ENCODE measurements around the gene RCE1. TPM values are rescaled to one million over a fixed set of nuclear protein-coding genes. Genes with fewer than 3 reads are reported as not detected.

RCE1 gene
- total and polyA plus RNA-seq, 7 donors: 3.1 to 13.2 (median 4.7) TPM

DNA sequence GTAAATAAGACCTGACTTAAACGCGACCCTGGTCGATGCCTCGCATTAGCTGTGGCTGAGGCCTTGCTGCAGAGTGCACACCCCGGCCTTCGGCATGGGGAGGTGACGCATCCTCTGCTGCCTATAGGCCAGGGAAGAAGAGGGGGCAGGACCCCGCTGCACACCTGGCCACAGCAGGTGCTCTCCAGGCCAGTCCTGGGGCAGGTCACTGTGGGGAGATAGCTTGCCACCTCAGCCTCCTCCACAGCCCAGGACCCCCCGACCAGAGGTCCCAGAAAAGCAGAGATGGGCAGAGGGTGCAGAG is 26.3 kb downstream of the RCE1 start:
- WGBS, 3 donors: 92 to 95% (median 94%) methylated on average over 9 of the region's 9 CpGs
- H3K27ac ChIP-seq: no peak overlapping the region
- DNase-seq: no peak
- no peak for TF ChIP-seq CTCF (IDR thresholded peaks at IDR 0.05)
- H3K4me3 ChIP-seq: no peak overlapping the region
- peaks cover 0 to 28% of the 10 kb centered on the region in 2 donors for H3K36me3 ChIP-seq (ENCODE audit: insufficient read depth in 1 of 2, low read depth in 1 of 2)
- no peaks in the 10 kb centered on the region for H3K4me1 ChIP-seq
- intact Hi-C loops (cut with DNase I): no loop called here
- H3K27me3 ChIP-seq (ENCODE audit: insufficient read depth in 3 of 3, low read length in 2 of 3): no peaks in the 10 kb centered on the region
- ATAC-seq: no peak
- H3K9me3 ChIP-seq: no peaks in the 10 kb centered on the region

DNA sequence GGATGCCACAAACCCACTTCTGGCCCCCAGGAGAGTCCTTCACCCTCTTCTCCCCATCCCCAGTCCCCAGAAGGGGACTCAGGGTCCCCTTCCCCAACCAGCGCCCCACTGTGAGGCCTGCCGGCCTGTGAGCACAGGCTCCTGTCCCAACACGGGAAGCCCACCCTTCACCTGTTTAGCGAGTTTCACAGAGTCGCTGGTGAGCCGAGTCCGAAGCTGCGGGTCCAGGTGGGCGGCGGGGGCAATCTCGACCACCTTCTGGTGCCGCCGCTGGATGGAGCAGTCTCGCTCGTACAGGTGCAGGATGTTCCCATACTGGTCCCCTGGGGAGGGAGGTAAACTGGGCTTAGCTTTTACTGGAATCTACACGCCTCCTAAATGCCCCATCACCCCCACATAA is 26.9 kb downstream of the RCE1 start:
- H3K4me1 ChIP-seq: no peaks in the 10 kb centered on the region
- no peak overlapping the region for H3K27ac ChIP-seq
- DNase-seq (no peak), ATAC-seq (no peak)
- no peak for TF ChIP-seq CTCF (IDR thresholded peaks at IDR 0.05)
- no peaks in the 10 kb centered on the region for H3K9me3 ChIP-seq
- H3K36me3 ChIP-seq (ENCODE audit: insufficient read depth in 1 of 2, low read depth in 1 of 2): peaks cover 0 to 28% of the 10 kb centered on the region in 2 donors
- no peak overlapping the region for H3K4me3 ChIP-seq
- 97% methylated on average over 16 of the region's 16 CpGs for whole genome bisulfite sequencing, 3 donors
- H3K27me3 ChIP-seq (ENCODE audit: insufficient read depth in 3 of 3, low read length in 2 of 3): no peaks in the 10 kb centered on the region
- intact Hi-C loops (cut with DNase I): no loop called here

DNA sequence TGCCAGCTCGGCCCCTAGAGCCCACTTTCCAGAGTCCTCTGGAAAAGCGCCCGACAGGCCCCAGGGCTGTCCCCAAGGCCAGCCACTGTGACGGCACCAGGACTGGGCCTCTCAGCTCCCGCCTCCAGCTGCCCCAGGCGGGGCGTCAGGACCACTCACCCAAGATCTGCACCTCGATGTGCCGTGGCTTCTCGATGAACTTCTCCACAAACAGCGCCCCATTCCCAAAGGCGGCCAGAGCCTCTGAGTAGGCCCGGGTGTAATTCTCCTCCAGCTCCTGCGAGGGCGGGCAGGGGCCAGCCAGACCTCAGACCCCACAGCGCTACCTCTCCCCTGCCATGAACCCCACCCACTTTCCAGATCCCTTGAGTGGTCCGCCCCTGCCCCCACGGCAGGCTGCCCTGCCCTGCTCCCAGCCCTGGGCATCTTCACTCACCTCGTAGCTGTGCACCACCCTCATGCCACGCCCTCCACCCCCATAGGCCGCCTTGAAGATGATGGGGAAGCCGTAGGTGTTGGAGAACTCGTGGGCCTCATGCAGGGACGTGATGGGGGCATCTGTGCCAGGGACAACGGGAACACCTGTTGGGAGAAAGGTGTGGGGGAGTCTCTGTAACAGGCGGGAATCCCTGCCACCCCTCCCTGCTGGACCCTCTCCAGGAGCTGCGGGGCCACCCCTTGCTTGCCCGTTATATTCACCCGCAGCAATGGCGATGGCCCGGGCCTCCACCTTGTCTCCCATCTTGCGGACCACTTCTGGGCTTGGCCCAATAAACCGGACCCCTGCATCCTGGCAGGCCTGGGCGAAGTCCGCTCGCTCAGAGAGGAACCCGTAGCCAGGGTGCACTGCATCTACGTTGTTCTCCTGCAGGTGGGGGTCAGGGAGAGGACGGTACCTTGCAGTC is 27.6 kb downstream of the RCE1 start:
- no peaks in the 10 kb centered on the region for H3K9me3 ChIP-seq
- no peaks in the 10 kb centered on the region for H3K27me3 ChIP-seq (ENCODE audit: insufficient read depth in 3 of 3, low read length in 2 of 3)
- no peaks in the 10 kb centered on the region for H3K4me1 ChIP-seq
- DNase-seq (no peak), ATAC-seq (no peak)
- intact Hi-C loops (cut with DNase I): no loop called here
- H3K36me3 ChIP-seq (ENCODE audit: insufficient read depth in 1 of 2, low read depth in 1 of 2): peaks cover 0 to 28% of the 10 kb centered on the region in 2 donors
- no peak for TF ChIP-seq CTCF (IDR thresholded peaks at IDR 0.05)
- no peak overlapping the region for H3K4me3 ChIP-seq
- 93 to 95% (median 93%) methylated on average over 38 to 39 of the region's 39 CpGs for WGBS, 3 donors
- no peak overlapping the region for H3K27ac ChIP-seq

GRCh38 chr11:66871521-66871901 is 28.3 kb downstream of the RCE1 start:
- Histone ChIP-seq H3K4me3 (no peak overlapping the region), H3K9me3 (no peaks in the 10 kb centered on the region), H3K27me3 (ENCODE audit: insufficient read depth in 3 of 3, low read length in 2 of 3) (no peaks in the 10 kb centered on the region), H3K4me1 (no peaks in the 10 kb centered on the region), H3K36me3 (ENCODE audit: insufficient read depth in 1 of 2, low read depth in 1 of 2) (peaks cover 0 to 28% of the 10 kb centered on the region in 2 donors), H3K27ac (no peak overlapping the region)
- TF ChIP-seq CTCF (IDR thresholded peaks at IDR 0.05): no peak
- DNase-seq (no peak), ATAC-seq (no peak)
- intact Hi-C loops (cut with DNase I): no loop called here
- WGBS, 3 donors: 93 to 97% (median 95%) methylated on average over 17 to 18 of the region's 18 CpGs

DNA sequence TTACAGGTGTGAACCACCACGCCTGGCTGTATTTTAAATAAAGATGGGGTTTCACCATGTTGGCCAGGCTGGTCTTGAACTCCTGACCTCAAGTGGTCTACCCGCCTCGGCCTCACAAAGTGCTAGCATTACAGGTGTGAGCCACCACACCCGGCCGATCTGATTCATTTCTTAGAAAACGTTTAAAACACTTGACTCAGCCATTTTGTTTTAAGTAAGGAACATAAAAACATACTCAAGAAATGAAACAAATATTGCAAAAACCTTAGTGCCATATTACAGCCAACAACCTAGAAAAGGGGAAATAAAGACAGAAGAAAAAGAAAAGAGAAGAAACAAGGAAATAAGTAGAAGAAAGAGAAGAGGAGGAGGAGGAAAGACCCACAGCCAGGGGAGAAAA is 31.0 kb downstream of the RCE1 start:
- intact Hi-C loops (cut with DNase I): no loop called here
- WGBS, 3 donors: 88 to 90% (median 89%) methylated on average over 6 of the region's 6 CpGs
- no peak for DNase-seq

More for the DNA sequence above, 31.0 kb downstream of the RCE1 start:
- no peak for TF ChIP-seq CTCF (IDR thresholded peaks at IDR 0.05)
- Histone ChIP-seq H3K36me3 (ENCODE audit: insufficient read depth in 1 of 2, low read depth in 1 of 2) (peaks cover 0 to 25% of the 10 kb centered on the region in 2 donors), H3K4me1 (peaks cover 13% of the 10 kb centered on the region), H3K9me3 (no peaks in the 10 kb centered on the region), H3K4me3 (no peak overlapping the region), H3K27me3 (ENCODE audit: insufficient read depth in 3 of 3, low read length in 2 of 3) (no peaks in the 10 kb centered on the region), H3K27ac (no peak overlapping the region)
- no peak for ATAC-seq

All from psoas muscle (tissue), 8 donors.